IMR-90 (cell line): ENCODE measurements around the gene CHRM1.

ENCODE experiments used
- BHLHE40 ChIP-seq: fragments of 150-350 bp; IDR thresholded peaks from 2 replicates; pipeline ENCODE4 v1.6.1; 2016; ENCODE audit warnings: mild to moderate bottlenecking, low read depth, low read length
- POLR2A ChIP-seq: IDR thresholded peaks from 2 replicates; pipeline ENCODE4 v1.6.1; 2012; ENCODE audit warnings: mild to moderate bottlenecking, low read depth, low read length
- RAD21 ChIP-seq: IDR thresholded peaks from 2 replicates; pipeline ENCODE4 v1.6.1; 2012; ENCODE audit warnings: low read length, improper control_type of control experiment
- TF ChIP-seq, protein P1 (sequence below): conservative IDR thresholded peaks from 2 replicates; pipeline ENCODE4 v1.5.1; 2012; ENCODE audit warnings: mild to moderate bottlenecking, low read depth, low read length, improper control_type of control experiment

GRCh38 chr11:62905296-62905695 lies 15.9 kb downstream of the CHRM1 start:
- TF ChIP-seq, protein P1, sequence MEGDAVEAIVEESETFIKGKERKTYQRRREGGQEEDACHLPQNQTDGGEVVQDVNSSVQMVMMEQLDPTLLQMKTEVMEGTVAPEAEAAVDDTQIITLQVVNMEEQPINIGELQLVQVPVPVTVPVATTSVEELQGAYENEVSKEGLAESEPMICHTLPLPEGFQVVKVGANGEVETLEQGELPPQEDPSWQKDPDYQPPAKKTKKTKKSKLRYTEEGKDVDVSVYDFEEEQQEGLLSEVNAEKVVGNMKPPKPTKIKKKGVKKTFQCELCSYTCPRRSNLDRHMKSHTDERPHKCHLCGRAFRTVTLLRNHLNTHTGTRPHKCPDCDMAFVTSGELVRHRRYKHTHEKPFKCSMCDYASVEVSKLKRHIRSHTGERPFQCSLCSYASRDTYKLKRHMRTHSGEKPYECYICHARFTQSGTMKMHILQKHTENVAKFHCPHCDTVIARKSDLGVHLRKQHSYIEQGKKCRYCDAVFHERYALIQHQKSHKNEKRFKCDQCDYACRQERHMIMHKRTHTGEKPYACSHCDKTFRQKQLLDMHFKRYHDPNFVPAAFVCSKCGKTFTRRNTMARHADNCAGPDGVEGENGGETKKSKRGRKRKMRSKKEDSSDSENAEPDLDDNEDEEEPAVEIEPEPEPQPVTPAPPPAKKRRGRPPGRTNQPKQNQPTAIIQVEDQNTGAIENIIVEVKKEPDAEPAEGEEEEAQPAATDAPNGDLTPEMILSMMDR = no peak
- TF ChIP-seq POLR2A (no peak), RAD21 (no peak), BHLHE40 (no peak)
